PFSK-1 (cell line): ENCODE data around the gene DLD.

Experiments
- REST ChIP-seq, 2 experiments: IDR thresholded peaks; 2 replicates each; pipeline versions ENCODE4 v1.6.1 to v1.8.0; 2011 to 2012; ENCODE audit warnings: low read depth in 2 of 2, low read length in 2 of 2, control low read depth in 1 of 2, inconsistent platforms in 1 of 2, mild to moderate bottlenecking in 1 of 2, moderate library complexity in 1 of 2; ENCODE audit not compliant: insufficient read depth in 1 of 2
- TAF1 ChIP-seq: IDR thresholded peaks from 2 replicates; pipeline ENCODE4 v1.6.1; 2012; ENCODE audit warnings: low read length, control low read depth, borderline replicate concordance; ENCODE audit not compliant: insufficient read depth

- TF ChIP-seq TAF1 (no peak), REST (IDR thresholded peaks at IDR 0.05; ENCODE audit: insufficient read depth in 1 of 2, low read depth in 2 of 2, low read length in 2 of 2) (no peak)
Measured at GRCh38 chr7:107951896-107952295, 60.9 kb downstream of the DLD start.
